Measurements from ENCODE around the gene CLPTM1.
"Not testable (repeated sequence)": the region's sequence is repeated elsewhere in the genome, so short reads cannot be mapped to it uniquely, and the experiment has no call there.

Gene CLPTM1

GRCh38 chr19:44974857-44975256 lies 19.7 kb downstream of the CLPTM1 start:
- DNase-seq, result no peak

- no peak for DNase-seq
Observed at GRCh38 chr19:44975444-44975843, 20.3 kb downstream of the CLPTM1 start.

- DNase-seq, result no peak
Observed at GRCh38 chr19:44984005-44984404, 28.8 kb downstream of the CLPTM1 start.

- DNase-seq, result no peak
Observed at GRCh38 chr19:44985445-44985844, 30.3 kb downstream of the CLPTM1 start.

GRCh38 chr19:44986389-44986788 lies 31.2 kb downstream of the CLPTM1 start:
- no peak for DNase-seq

GRCh38 chr19:44987148-44987675 lies 32.0 kb downstream of the CLPTM1 start:
- DNase-seq, result no peak

DNA sequence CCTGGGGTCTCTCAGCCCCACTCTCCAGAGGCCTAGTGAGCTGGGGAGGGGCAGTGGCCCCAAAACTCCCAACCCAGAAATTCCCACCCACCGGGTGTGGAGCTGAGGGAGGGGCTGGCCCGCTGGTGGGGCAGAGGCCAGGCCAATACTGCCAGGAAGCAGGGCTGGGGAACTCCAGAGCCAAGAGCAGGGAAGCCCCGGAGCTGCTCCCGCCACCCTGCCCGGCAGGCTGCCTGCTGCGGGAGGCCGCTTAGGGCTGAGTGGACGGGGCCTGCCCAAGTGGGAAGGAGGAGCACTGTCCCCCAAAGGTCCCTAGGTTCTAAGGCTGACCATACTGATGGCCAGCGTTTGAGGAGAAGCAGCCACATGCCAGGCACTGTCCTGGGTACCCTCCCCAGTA lies 33.1 kb downstream of the CLPTM1 start:
- no peak for DNase-seq

DNA sequence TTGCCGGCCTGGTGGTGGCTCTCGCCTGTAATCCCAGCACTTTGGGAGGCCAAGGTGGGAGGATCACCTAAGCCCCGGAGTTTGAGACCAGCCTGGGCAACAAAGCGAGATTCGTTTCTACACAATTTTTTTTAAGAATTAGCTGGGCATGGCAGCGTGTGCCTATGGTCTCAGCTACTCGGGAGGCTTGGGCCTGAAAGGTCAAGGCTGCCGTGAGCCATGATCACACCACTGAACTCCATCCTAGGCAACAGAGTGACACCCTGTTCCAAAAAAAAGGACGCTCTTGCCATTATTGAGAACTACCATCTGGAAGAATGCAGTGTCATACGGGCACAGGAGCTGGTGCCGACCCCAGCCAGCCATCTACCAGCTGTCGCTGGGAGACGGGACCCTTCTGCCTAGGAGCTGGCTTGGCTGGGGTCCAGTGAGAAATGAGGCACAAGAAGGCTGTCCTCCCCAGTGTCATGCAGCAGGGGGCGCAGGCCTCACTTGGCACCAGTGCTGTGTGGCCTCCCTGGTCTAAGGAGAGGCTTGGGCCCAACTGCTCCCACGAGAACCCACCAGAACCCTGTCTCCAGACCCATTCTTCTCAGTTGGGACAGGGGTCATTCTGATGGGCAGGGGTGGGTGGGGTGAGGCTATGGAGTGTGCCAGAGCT lies 33.8 kb downstream of the CLPTM1 start:
- peak; percentile 42 to 54 for DNase-seq

DNA sequence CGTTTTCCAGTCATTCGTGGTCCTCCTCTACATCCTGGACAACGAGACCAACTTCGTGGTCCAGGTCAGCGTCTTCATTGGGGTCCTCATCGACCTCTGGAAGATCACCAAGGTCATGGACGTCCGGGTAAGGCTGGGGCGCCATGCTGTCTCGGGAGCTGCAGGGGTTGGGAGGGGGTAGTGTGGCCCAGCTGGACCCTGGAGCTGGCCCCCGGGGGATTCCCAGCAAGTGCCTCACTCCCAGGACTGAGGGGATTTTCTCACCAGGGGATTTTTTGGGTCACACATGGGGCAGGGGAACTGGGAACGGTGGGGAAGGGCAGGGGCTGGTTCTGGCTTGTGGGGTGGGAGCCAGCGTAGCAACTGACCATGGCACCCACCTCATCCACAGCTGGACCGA lies 35.3 kb downstream of the CLPTM1 start:
- DNase-seq, result no peak

GRCh38 chr19:44990966-44991365 lies 35.8 kb downstream of the CLPTM1 start:
- no peak for DNase-seq

- no peak for DNase-seq
Observed at GRCh38 chr19:44992336-44993163, 37.4 kb downstream of the CLPTM1 start.

DNA sequence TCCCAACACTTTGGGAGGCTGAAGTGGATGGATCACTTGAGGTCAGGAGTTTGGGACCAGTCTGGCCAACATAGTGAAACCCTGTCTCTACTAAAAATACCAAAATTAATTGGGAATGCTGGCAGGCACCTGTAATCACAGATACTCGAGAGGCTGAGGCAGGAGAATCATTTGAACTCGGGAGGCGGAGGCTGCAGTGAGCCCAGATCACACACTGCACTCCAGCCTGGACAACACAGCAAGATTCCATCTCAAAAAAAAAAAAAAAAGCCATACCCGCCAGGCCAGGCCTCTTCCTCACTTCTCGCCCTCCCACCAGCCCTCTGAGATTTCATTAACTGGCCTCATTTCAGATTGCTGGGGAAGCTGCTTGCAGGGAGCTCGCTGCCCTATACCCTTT lies 38.3 kb downstream of the CLPTM1 start:
- no peak for DNase-seq

- no peak for DNase-seq
Observed at GRCh38 chr19:44993926-44994537, 38.9 kb downstream of the CLPTM1 start.

DNA sequence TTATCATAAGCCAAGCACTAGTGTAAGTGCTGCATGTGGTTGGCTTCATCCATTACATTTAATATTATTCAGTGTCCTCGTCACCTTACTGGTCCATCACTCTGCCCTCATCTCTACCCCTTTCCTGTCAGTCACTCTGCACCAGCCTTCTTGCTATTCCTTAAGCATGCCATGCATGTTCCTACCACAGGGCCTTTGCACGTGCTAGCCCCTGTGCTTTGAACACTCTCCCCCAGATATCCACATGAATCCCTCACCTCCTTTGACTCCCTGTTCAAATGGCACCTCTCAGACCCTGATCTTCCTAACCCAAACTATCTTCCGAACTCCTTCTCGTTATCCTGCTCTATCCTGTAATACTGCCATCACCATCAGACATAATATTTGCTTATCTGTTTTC lies 42.8 kb downstream of the CLPTM1 start:
- DNase-seq, result no peak

DNA sequence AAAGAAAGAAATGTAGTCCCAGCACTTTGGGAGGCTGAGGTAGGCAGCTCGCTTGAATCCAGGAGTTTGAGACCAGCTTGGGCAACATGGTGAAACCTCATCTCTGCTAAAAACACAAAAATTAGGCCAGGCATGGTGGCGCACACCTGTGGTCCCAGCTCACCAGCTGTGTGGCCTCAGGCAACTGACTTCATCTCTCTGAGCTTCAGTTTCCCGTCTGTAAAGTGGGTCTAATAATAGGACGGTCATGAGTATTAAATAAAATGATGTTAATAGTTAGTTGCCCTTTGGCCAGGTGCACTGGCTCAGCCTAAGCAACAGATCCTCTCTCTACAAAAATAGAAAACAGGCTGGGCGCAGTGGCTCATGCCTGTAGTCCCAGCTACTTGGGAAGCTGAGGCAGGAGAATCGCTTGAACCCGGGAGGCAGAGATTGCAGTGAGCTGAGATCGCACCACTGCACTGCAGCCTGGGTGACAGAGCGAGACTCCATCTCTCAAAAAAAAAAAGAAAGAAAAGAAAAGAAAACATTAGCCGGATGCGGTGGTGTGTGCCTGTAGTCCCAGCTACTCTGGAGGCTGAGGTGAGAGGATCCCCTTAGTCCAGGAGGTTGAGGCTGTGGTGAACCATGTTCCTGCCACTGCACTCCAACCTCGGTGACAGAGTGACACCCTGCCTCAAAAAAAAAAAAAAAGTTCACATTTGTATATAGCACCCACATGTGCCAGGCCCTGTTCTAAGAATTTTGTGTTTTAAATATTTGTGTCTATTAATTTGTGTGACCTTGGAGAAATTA lies 44.1 kb downstream of the CLPTM1 start:
- not testable (repeated sequence) for DNase-seq

GRCh38 chr19:45000665-45001064 lies 45.5 kb downstream of the CLPTM1 start:
- not testable (repeated sequence) for DNase-seq

DNA sequence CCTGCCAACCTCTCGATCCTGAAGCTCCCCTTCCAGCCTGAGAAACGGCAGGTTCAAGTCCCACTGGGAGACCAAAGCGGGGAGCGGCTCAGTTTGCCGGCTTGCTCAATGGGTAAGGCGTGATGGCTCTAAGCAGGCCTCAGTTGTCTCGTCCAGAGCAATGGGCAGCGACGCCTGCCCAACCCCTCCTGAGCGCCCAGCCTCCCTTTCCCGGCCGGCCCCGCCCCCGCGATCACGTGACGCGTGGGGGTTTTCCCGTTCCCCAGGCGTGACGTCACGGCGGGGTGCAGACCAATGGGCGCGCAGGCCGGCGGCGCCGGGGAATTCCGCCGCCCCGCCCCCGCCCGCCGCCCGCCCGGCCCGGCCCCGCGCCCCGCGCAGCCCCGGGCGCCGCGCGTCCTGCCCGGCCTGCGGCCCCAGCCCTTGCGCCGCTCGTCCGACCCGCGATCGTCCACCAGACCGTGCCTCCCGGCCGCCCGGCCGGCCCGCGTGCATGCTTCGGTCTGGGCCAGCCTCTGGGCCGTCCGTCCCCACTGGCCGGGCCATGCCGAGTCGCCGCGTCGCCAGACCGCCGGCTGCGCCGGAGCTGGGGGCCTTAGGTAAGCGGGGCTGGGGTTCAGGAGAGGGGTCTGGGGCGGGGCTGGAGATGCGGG lies 46.0 kb downstream of the CLPTM1 start, which contains the start of gene RELB:
TSS of gene RELB (plus strand) at position 378 of the 653 bp plus-strand sequence. CDS start at position 494, 116 bp downstream.
- peak; percentile 94 to 95 for DNase-seq

- DNase-seq, result no peak
Observed at GRCh38 chr19:45003485-45003884, 48.3 kb downstream of the CLPTM1 start.

- DNase-seq, result no peak
Observed at GRCh38 chr19:45005787-45006186, 50.6 kb downstream of the CLPTM1 start.

DNA sequence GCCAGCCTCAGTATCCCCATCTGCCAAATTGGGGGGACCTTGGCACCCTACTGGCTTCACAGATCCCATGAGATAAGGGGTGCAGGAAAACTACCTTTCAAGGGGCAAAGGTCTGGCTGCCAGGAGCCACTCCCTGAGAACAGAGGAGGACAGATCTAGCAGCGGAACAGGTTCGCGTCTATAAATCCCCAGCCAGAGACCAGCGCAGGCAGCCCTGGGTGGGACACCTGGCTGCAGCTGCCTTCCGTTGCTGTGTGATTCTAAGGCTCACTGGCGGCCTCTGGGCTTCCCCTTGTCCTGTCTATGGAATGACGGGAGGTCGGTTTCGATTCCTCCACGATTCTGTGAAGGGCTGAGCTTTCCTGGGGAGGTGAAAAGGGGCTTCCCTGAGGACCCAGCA lies 53.4 kb downstream of the CLPTM1 start:
- no peak for DNase-seq

DNA sequence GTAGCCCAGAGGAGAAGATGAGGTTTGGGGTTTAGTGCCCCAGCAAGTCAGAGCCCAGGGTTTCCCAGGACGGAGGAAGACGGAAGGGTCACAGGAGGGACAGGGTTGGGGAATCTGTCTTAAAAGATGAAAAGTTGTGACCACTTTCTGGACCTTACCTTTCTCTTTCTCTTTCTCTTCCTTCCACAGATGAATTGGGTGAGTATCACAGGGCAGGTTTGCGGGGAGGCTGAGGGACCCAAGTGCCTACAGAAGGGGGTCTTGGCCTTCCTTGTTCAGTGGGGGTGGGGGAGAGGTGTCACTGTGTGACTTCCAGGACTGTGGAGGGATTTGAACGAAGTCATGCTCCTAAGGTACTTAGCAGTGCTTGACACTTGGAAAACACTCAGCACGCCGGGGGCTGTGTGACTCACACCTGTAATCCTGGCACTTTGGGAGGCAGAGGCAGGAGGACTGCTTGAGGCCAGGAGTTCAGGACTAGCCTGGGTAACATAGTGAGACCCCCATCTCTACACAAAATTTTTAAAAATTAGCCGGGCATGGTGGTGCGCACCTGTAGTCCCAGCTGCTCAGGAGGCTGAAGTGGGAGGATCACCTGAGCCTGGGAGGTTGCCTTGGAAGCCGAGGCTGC lies 54.6 kb downstream of the CLPTM1 start:
- DNase-seq, result no peak

Measured in inflammatory macrophage (primary cell).